GM23248 (cell line): Measurements from ENCODE around the gene ELOVL4. TPM values are rescaled to one million over a fixed set of nuclear protein-coding genes. Genes with fewer than 3 reads are reported as not detected.

Experiments
- DNase-seq: peaks from one replicate; pipeline ENCODE4 v3.0.0-alpha.2; 2015
- H2AFZ ChIP-seq: fragments of 200-600 bp; sonication (generic); 2 replicates; pipeline ENCODE4 v1.6.1; 2016; ENCODE audit warnings: antibody characterized with exemption
- H3F3A ChIP-seq: fragments of 200-600 bp; sonication (generic); 2 replicates; pipeline ENCODE4 v1.6.1; 2016; ENCODE audit warnings: mild to moderate bottlenecking, antibody characterized with exemption, mixed run types; ENCODE audit not compliant: insufficient read depth
- H3K27ac ChIP-seq: fragments of 200-600 bp; sonication (generic); 2 replicates; pipeline ENCODE4 v1.5.1; 2016; ENCODE audit warnings: mild to moderate bottlenecking
- H3K27me3 ChIP-seq: fragments of 200-600 bp; sonication (generic); replicated peaks from 2 replicates; pipeline ENCODE4 v1.6.1; 2016; ENCODE audit warnings: mild to moderate bottlenecking; ENCODE audit not compliant: insufficient read depth
- H3K36me3 ChIP-seq: fragments of 200-600 bp; sonication (generic); 2 replicates; pipeline ENCODE4 v1.6.1; 2016; ENCODE audit warnings: low read depth, mild to moderate bottlenecking
- H3K4me1 ChIP-seq: fragments of 200-600 bp; sonication (generic); 2 replicates; pipeline ENCODE4 v1.6.1; 2016; ENCODE audit warnings: mild to moderate bottlenecking; ENCODE audit not compliant: insufficient read depth
- H3K4me2 ChIP-seq: fragments of 200-600 bp; sonication (generic); one replicate; pipeline ENCODE4 v1.6.1; 2016; ENCODE audit warnings: mild to moderate bottlenecking; ENCODE audit not compliant: unreplicated experiment
- H3K4me3 ChIP-seq: fragments of 200-600 bp; sonication (generic); 2 replicates; pipeline ENCODE4 v1.5.1; 2016; ENCODE audit warnings: mild to moderate bottlenecking
- H3K79me2 ChIP-seq: fragments of 200-600 bp; sonication (generic); 2 replicates; pipeline ENCODE4 v1.6.1; 2016; ENCODE audit warnings: mild to moderate bottlenecking; ENCODE audit not compliant: insufficient read depth
- H3K9ac ChIP-seq: fragments of 200-600 bp; sonication (generic); 2 replicates; pipeline ENCODE4 v1.6.1; 2016; ENCODE audit warnings: mild to moderate bottlenecking
- H3K9me2 ChIP-seq: fragments of 200-600 bp; sonication (generic); 2 replicates; pipeline ENCODE4 v1.6.1; 2016; ENCODE audit warnings: mixed run types, mild to moderate bottlenecking, moderate library complexity; ENCODE audit not compliant: insufficient read depth
- H3K9me3 ChIP-seq: fragments of 200-600 bp; sonication (generic); one replicate; pipeline ENCODE4 v1.6.1; 2017; ENCODE audit warnings: low read depth
- H4K20me1 ChIP-seq: fragments of 200-600 bp; sonication (generic); 2 replicates; pipeline ENCODE4 v1.6.0; 2016; ENCODE audit not compliant: insufficient read depth
- EZH2 ChIP-seq: fragments of 200-600 bp; sonication (generic); IDR thresholded peaks from 2 replicates; pipeline ENCODE4 v1.6.1; 2018; ENCODE audit warnings: antibody characterized with exemption, mild to moderate bottlenecking; ENCODE audit not compliant: insufficient read depth, poor library complexity, severe bottlenecking
- EZH2phosphoT487 ChIP-seq: fragments of 200-600 bp; sonication (generic); IDR thresholded peaks from 2 replicates; pipeline ENCODE4 v1.6.1; 2018; ENCODE audit warnings: antibody characterized with exemption, moderate library complexity, mild to moderate bottlenecking, low read depth; ENCODE audit not compliant: insufficient read depth
- WGBS, 2 experiments: methylation state at CpG; one replicate each; pipeline ENCODE4 v1.1.6; 2015 to 2017; ENCODE audit warnings: low lambda C conversion rate in 2 of 2, low coverage in 1 of 2; ENCODE audit errors: missing lambda C conversion rate in 2 of 2; 5-methylcytosine and 5-hydroxymethylcytosine counted together
- in situ Hi-C: fragments of 300-500 bp; cut with MboI; formaldehyde crosslinking; loops from 2 replicates; pipeline ENCODE4 v1.15.0; 2020
- polyA plus RNA-seq: library from polyadenylated mRNA; unstranded; fragments of >200 nt; fragmentation: Nextera tagmentation; extraction: Ambion mirVana; gene quantifications from 2 replicates; pipeline ENCODE4 v1.2.1, GENCODE V29; 2016
- total RNA-seq: library from RNA; depleted of rRNA; stranded (reverse); fragments of >200 nt; shearing (Covaris generic); gene quantifications from 2 replicates; pipeline ENCODE4 v1.2.3, GENCODE V29; 2014

Gene ELOVL4
- total and polyA plus RNA-seq, 2 experiments from 2014 or later = 7.0 to 12.5 TPM

GRCh38 chr6:79967178-79967577 lies 19.8 kb upstream of the ELOVL4 start:
- Histone ChIP-seq H3F3A (no peaks in the 10 kb centered on the region), H3K79me2 (no peaks in the 10 kb centered on the region), H3K27me3 (no peaks in the 10 kb centered on the region), H3K9ac (no peak overlapping the region), H4K20me1 (no peaks in the 10 kb centered on the region), H3K4me1 (no peaks in the 10 kb centered on the region), H3K4me3 (no peak overlapping the region), H3K36me3 (no peaks in the 10 kb centered on the region), H3K9me3 (no peaks in the 10 kb centered on the region), H3K4me2 (no peak overlapping the region), H2AFZ (no peak overlapping the region), H3K27ac (no peak overlapping the region), H3K9me2 (no peaks in the 10 kb centered on the region)
- TF ChIP-seq EZH2 (no peak), EZH2phosphoT487 (no peak)
- DNase-seq = no peak
- in situ Hi-C loops = no loop called here

DNA sequence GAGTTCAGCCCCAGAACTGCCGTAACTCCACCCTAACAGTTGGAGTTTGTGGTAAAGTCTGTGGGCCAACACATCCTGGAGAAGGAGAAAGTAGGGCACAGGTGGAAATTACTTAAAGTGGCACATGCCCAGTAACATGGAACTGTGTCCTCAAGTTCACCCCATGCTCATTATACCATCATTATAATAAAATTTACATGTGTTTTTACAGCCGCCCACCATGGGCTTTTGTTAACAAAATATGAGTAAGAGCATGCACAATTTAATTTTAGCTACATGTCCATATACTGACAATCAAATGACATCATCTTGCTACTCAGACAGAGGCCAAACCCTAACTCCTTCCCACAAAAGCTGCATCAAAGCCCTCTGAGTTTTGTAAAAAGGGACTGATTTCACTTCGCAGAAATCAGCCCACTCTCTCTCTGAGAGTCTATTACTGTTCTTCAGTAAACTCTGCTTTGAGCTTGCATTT lies 17.3 kb upstream of the ELOVL4 start:
- H4K20me1 ChIP-seq = no peaks in the 10 kb centered on the region
- H3K9ac ChIP-seq = no peak overlapping the region
- no peak overlapping the region for H3K4me3 ChIP-seq
- H2AFZ ChIP-seq = no peak overlapping the region
- TF ChIP-seq EZH2phosphoT487 (no peak), EZH2 (no peak)
- no peaks in the 10 kb centered on the region for H3F3A ChIP-seq
- H3K27me3 ChIP-seq = no peaks in the 10 kb centered on the region
- no peaks in the 10 kb centered on the region for H3K4me1 ChIP-seq
- H3K4me2 ChIP-seq = no peak overlapping the region
- no peaks in the 10 kb centered on the region for H3K36me3 ChIP-seq
- 65 to 80% methylated on average over 3 of the region's 3 CpGs for WGBS, 2 experiments
- no peak for DNase-seq
- no peaks in the 10 kb centered on the region for H3K79me2 ChIP-seq
- H3K9me3 ChIP-seq = no peaks in the 10 kb centered on the region
- in situ Hi-C loops = no loop called here
- no peaks in the 10 kb centered on the region for H3K9me2 ChIP-seq
- no peak overlapping the region for H3K27ac ChIP-seq

DNA sequence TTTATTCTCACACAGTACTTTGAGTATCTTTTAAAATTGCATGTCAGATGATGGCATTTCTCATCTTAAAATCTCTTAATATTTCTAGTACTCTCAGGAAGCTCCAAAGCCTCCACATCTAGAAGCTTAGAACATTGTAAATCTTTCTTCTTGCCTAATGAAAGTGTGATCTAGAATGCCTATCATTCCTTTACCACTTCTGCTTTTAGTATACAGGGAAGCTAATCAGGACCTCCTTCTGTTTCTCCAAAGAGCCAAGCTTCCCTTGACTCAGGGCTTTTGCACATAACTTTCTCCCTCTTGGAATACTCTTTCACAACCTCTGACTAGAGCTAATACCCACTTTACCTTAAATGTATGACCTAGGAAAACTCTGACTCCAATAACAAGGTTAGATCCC lies 7.5 kb upstream of the ELOVL4 start:
- H3K4me3 ChIP-seq = no peak overlapping the region
- H3F3A ChIP-seq = no peaks in the 10 kb centered on the region
- in situ Hi-C loops = no loop called here
- no peaks in the 10 kb centered on the region for H3K36me3 ChIP-seq
- no peaks in the 10 kb centered on the region for H4K20me1 ChIP-seq
- TF ChIP-seq EZH2phosphoT487 = no peak
- TF ChIP-seq EZH2 = no peak
- no peak overlapping the region for H3K27ac ChIP-seq
- H3K4me2 ChIP-seq = no peak overlapping the region
- no peaks in the 10 kb centered on the region for H3K9me2 ChIP-seq
- no peaks in the 10 kb centered on the region for H3K79me2 ChIP-seq
- H3K4me1 ChIP-seq = no peaks in the 10 kb centered on the region
- DNase-seq = no peak
- no peaks in the 10 kb centered on the region; the same call in 1 of the 2 replicates for H3K27me3 ChIP-seq
- no peaks in the 10 kb centered on the region for H3K9me3 ChIP-seq
- H3K9ac ChIP-seq = no peak overlapping the region
- H2AFZ ChIP-seq = no peak overlapping the region

GRCh38 chr6:79949233-79949632 lies 1.9 kb upstream of the ELOVL4 start:
- H3K4me2 ChIP-seq = peak overlapping the region; percentile 9
- no peaks in the 10 kb centered on the region for H3K9me2 ChIP-seq
- H3F3A ChIP-seq = peaks cover 12% of the 10 kb centered on the region; the same call in 1 of the 2 replicates
- no peaks in the 10 kb centered on the region for H3K36me3 ChIP-seq
- peak; percentile 85 for DNase-seq
- in situ Hi-C loops = no loop called here
- WGBS, 2 experiments = 24 to 27% methylated on average over 6 of the region's 6 CpGs
- H3K4me1 ChIP-seq = peaks cover 8% of the 10 kb centered on the region; the same call in 1 of the 2 replicates
- no peaks in the 10 kb centered on the region for H4K20me1 ChIP-seq
- peaks cover 18% of the 10 kb centered on the region for H3K79me2 ChIP-seq
- H3K27me3 ChIP-seq = no peaks in the 10 kb centered on the region
- no peak overlapping the region for H3K27ac ChIP-seq
- peak overlapping the region; percentile 45; the same call in 1 of the 2 replicates for H2AFZ ChIP-seq
- TF ChIP-seq EZH2phosphoT487 (no peak), EZH2 (no peak)
- H3K9me3 ChIP-seq = no peaks in the 10 kb centered on the region
- no peak overlapping the region for H3K4me3 ChIP-seq
- H3K9ac ChIP-seq = no peak overlapping the region
